22Rv1 (cell line): ENCODE results near the gene IGF1R.

Source experiments
- CTCF ChIP-seq: fragments of 450-650 bp; IDR thresholded peaks from 2 replicates; pipeline ENCODE4 v1.5.1; 2017; ENCODE audit warnings: mild to moderate bottlenecking
- ZFX ChIP-seq: fragments of 450-650 bp; IDR thresholded peaks from 2 replicates; pipeline ENCODE4 v1.6.1; 2017; ENCODE audit warnings: antibody characterized with exemption, borderline replicate concordance

DNA sequence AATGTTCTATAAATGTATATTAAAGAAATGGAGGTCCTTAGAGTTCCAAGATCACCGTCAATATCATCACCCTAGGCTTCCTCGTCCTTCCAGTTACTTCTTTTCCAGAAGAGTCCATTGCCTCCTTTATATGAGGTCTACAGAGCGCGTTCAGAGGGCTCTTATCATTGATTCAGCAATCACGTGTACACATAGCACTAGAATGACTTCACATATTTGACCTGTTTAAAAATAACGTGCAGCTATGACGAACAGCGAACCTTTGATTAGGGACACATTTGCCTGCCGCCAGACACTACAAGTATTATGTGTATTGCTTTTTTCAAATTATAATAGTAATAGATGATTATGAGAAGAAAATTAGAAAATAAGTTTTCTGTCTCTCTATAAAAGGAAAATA lies 26.0 kb downstream of the IGF1R start:
- TF ChIP-seq CTCF: no peak
- no peak for TF ChIP-seq ZFX
